ENCODE measurements around the gene TSKS. TPM values are rescaled to one million over a fixed set of nuclear protein-coding genes. Genes with fewer than 3 reads are reported as not detected.
A peak's percentile ranks its signal among the peaks of the same experiment; 100 is the strongest.

TSKS gene
- total RNA-seq, 2 experiments from 2014 or later = 0.50 to 0.81 TPM

- TF ChIP-seq CTCF (IDR thresholded peaks at IDR 0.05) = no peak
- Mint-ChIP-seq H3K9me3 (no peaks in the 10 kb centered on the region), H3K4me3 (no peak overlapping the region), H3K27ac (no peak overlapping the region), H3K36me3 (ENCODE audit: low read depth) (peaks cover 3% of the 10 kb centered on the region), H3K27me3 (no peaks in the 10 kb centered on the region), H3K4me1 (ENCODE audit: low read depth) (peaks cover 29% of the 10 kb centered on the region)
- DNase-seq (no peak), ATAC-seq (no peak)
- ChIA-PET POLR2A (no interaction called here), CTCF (no interaction called here)
- intact Hi-C loops (cut with micrococcal nuclease) = no loop called here
Measured at GRCh38 chr19:49764341-49764740, 1.2 kb upstream of the TSKS start.

- intact Hi-C loops (cut with micrococcal nuclease) = no loop called here
- Mint-ChIP-seq H3K36me3 (ENCODE audit: low read depth) (no peaks in the 10 kb centered on the region), H3K4me1 (ENCODE audit: low read depth) (peaks cover 10% of the 10 kb centered on the region), H3K4me3 (peak overlapping the region; percentile 40), H3K27ac (peak overlapping the region; percentile 52), H3K27me3 (no peaks in the 10 kb centered on the region), H3K9me3 (no peaks in the 10 kb centered on the region)
- CTCF ChIA-PET = no interaction called here
- DNase-seq = peak; percentile 29
- TF ChIP-seq CTCF (IDR thresholded peaks at IDR 0.05) = no peak
- no peak for ATAC-seq
- POLR2A ChIA-PET = no interaction called here
Measured at GRCh38 chr19:49761625-49762311, 1.3 kb downstream of the TSKS start.

- Mint-ChIP-seq H3K4me1 (ENCODE audit: low read depth) (peaks cover 9% of the 10 kb centered on the region), H3K27ac (peak overlapping the region; percentile 52), H3K36me3 (ENCODE audit: low read depth) (no peaks in the 10 kb centered on the region), H3K9me3 (no peaks in the 10 kb centered on the region), H3K27me3 (no peaks in the 10 kb centered on the region), H3K4me3 (peak overlapping the region; percentile 40)
- DNase-seq (no peak), ATAC-seq (no peak)
- CTCF ChIA-PET = no interaction called here
- POLR2A ChIA-PET = no interaction called here
- TF ChIP-seq CTCF (IDR thresholded peaks at IDR 0.05) = no peak
- intact Hi-C loops (cut with micrococcal nuclease) = no loop called here
Measured at GRCh38 chr19:49761249-49761624, 1.9 kb downstream of the TSKS start.

- peaks cover 1% of the 10 kb centered on the region for H3K36me3 Mint-ChIP-seq (ENCODE audit: low read depth)
- no peaks in the 10 kb centered on the region for H3K4me1 Mint-ChIP-seq (ENCODE audit: low read depth)
- TF ChIP-seq CTCF (IDR thresholded peaks at IDR 0.05) = no peak
- POLR2A ChIA-PET = no interaction called here
- no peak overlapping the region for H3K4me3 Mint-ChIP-seq
- DNase-seq (no peak), ATAC-seq (no peak)
- intact Hi-C loops (cut with micrococcal nuclease) = no loop called here
- no peak overlapping the region for H3K27ac Mint-ChIP-seq
- no peaks in the 10 kb centered on the region for H3K27me3 Mint-ChIP-seq
- peaks cover 2% of the 10 kb centered on the region for H3K9me3 Mint-ChIP-seq
- CTCF ChIA-PET = no interaction called here
Measured at GRCh38 chr19:49758292-49758691, 4.8 kb downstream of the TSKS start.

GRCh38 chr19:49755956-49756355 lies 7.2 kb downstream of the TSKS start:
- no peaks in the 10 kb centered on the region for H3K27me3 Mint-ChIP-seq
- H3K27ac Mint-ChIP-seq = no peak overlapping the region
- intact Hi-C loops (cut with micrococcal nuclease) = no loop called here
- H3K9me3 Mint-ChIP-seq = peaks cover 2% of the 10 kb centered on the region
- ChIA-PET POLR2A (no interaction called here), CTCF (interaction anchor here (1.1 kb wide), 1 partner anchor 38 kb away, joined by 4 read pairs; no protein-coding TSS in a partner anchor)
- H3K36me3 Mint-ChIP-seq (ENCODE audit: low read depth) = peaks cover 1% of the 10 kb centered on the region
- ATAC-seq = no peak
- no peak overlapping the region for H3K4me3 Mint-ChIP-seq
- DNase-seq = no peak
- no peaks in the 10 kb centered on the region for H3K4me1 Mint-ChIP-seq (ENCODE audit: low read depth)
- TF ChIP-seq CTCF (IDR thresholded peaks at IDR 0.05) = no peak

Data from activated CD8-positive, alpha-beta T cell treated with anti-CD3 and anti-CD28 coated beads for 36 hours (primary cell).